Activated CD4-positive, alpha-beta T cell treated with anti-CD3 and anti-CD28 coated beads, Interleukin-2, amount 50 U/mL, for 16 hours (primary cell): ENCODE results near the gene MAP3K4.

ENCODE experiments used
- DNase-seq: peaks from one replicate; pipeline ENCODE4 v3.0.0-alpha.2; 2020

Gene MAP3K4

GRCh38 chr6:161152527-161152862 lies 160.9 kb downstream of the MAP3K4 start:
- DNase-seq, result no peak

GRCh38 chr6:161152907-161153662 lies 161.5 kb downstream of the MAP3K4 start:
- DNase-seq, result no peak

- DNase-seq, result no peak
Observed at GRCh38 chr6:161153725-161154124, 162.2 kb downstream of the MAP3K4 start.

- DNase-seq, result no peak
Observed at GRCh38 chr6:161154796-161155335, 163.3 kb downstream of the MAP3K4 start.

GRCh38 chr6:161161121-161161520 lies 169.6 kb downstream of the MAP3K4 start:
- no peak for DNase-seq

- no peak for DNase-seq
Observed at GRCh38 chr6:161161889-161162624, 170.5 kb downstream of the MAP3K4 start.

GRCh38 chr6:161162722-161163121 lies 171.2 kb downstream of the MAP3K4 start:
- no peak for DNase-seq

- no peak for DNase-seq
Observed at GRCh38 chr6:161163466-161164181, 172.1 kb downstream of the MAP3K4 start.

GRCh38 chr6:161164182-161164625 lies 172.6 kb downstream of the MAP3K4 start:
- DNase-seq, result no peak

- no peak for DNase-seq
Observed at GRCh38 chr6:161166176-161166575, 174.6 kb downstream of the MAP3K4 start.

GRCh38 chr6:161166677-161167076 lies 175.1 kb downstream of the MAP3K4 start:
- DNase-seq, result no peak
